ENCODE data around the gene RETREG3.
"Not testable (repeated sequence)": the region's sequence is repeated elsewhere in the genome, so short reads cannot be mapped to it uniquely, and the experiment has no call there.

Gene RETREG3

DNA sequence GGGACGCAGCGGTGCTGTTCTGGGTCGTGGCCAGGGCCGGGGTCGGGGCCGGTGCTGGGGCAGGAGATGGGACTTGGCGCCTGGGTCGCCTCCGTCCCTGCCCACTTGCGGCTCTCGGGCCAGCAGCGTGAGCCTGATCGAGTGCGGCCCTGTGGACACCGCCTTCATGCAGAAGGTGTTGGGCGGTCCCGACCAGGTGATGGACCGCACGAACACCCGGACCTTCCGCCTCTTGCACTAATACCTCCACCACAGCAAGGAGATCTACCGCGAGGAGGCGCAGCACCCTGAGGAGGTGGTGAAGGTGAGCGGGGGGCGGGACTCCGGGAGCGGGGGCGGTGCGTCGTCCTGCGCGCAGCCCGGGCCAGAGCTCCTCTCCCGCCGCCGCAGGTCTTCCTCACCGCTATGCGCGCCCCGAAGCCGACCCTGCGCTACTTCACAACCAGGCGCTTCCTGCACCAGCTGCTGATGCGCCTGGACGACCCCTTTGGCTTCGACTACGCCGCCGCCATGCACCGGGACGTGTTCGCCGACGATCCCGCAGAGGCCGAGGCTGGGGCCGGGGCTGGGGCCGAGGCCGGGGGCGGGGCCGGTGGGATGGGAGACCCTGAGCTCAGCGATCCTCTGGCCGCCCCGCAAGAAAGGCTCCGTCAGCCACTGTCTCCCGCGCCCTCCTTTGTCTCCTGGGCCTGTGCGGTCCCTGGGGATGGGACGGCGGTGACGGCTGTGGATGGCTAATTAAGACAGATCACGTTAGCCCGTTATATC lies 60.9 kb downstream of the RETREG3 start:
- Histone ChIP-seq H3K27ac (ENCODE audit: low read depth, low read length, poor library complexity, severe bottlenecking) (no peak overlapping the region), H3K4me1 (ENCODE audit: insufficient read depth, low read length, severe bottlenecking) (peaks cover 14% of the 10 kb centered on the region), H3K9me3 (ENCODE audit: low read length) (no peaks in the 10 kb centered on the region), H3K9me2 (ENCODE audit: low read depth, low read length) (no peaks in the 10 kb centered on the region), H3K4me2 (ENCODE audit: low read length) (peak overlapping the region; percentile 74), H3K36me3 (ENCODE audit: insufficient read depth, low read length) (peaks cover 12% of the 10 kb centered on the region), H4K20me1 (ENCODE audit: insufficient read depth, low read length) (no peaks in the 10 kb centered on the region), H3K79me2 (ENCODE audit: insufficient read depth, low read length) (no peaks in the 10 kb centered on the region), H3K4me3 (ENCODE audit: low read depth, low read length, poor library complexity, severe bottlenecking) (peak overlapping the region; percentile 64), H3F3A (ENCODE audit: insufficient read depth, low read length) (no peaks in the 10 kb centered on the region), H3K9ac (ENCODE audit: low read length) (peak overlapping the region; percentile 56; the same call in 1 of the 2 replicates), H2AFZ (ENCODE audit: low read length) (no peak overlapping the region), H3K27me3 (ENCODE audit: insufficient read depth, low read length) (no peaks in the 10 kb centered on the region)
- TF ChIP-seq EZH2 (IDR thresholded peaks at IDR 0.05; ENCODE audit: borderline replicate concordance, low read length), result no peak
- TF ChIP-seq, protein P1, sequence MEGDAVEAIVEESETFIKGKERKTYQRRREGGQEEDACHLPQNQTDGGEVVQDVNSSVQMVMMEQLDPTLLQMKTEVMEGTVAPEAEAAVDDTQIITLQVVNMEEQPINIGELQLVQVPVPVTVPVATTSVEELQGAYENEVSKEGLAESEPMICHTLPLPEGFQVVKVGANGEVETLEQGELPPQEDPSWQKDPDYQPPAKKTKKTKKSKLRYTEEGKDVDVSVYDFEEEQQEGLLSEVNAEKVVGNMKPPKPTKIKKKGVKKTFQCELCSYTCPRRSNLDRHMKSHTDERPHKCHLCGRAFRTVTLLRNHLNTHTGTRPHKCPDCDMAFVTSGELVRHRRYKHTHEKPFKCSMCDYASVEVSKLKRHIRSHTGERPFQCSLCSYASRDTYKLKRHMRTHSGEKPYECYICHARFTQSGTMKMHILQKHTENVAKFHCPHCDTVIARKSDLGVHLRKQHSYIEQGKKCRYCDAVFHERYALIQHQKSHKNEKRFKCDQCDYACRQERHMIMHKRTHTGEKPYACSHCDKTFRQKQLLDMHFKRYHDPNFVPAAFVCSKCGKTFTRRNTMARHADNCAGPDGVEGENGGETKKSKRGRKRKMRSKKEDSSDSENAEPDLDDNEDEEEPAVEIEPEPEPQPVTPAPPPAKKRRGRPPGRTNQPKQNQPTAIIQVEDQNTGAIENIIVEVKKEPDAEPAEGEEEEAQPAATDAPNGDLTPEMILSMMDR (IDR thresholded peaks at IDR 0.05; ENCODE audit: low read length), result peak; percentile 76

DNA sequence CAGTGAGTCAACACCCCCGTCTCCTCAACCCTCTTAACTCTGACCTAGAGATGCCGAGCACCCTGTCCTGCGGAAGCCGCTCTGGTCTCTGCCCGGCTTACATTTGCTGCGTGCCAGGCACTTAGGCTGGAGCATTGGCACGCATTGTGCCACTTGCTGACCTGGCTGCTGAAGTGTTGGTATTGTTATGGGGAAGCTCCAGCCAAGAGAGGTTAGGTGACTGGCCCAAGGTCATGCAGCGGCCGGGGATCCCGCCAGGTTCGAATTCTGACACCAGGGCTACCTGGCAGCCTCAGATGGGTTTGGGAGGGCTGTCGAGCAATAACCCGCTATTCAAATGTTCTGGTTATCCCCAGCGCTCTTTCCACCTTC lies 61.5 kb downstream of the RETREG3 start:
- no peaks in the 10 kb centered on the region for H4K20me1 ChIP-seq (ENCODE audit: insufficient read depth, low read length)
- H3K4me3 ChIP-seq (ENCODE audit: low read depth, low read length, poor library complexity, severe bottlenecking), result peak overlapping the region; percentile 64
- peak overlapping the region; percentile 74 for H3K4me2 ChIP-seq (ENCODE audit: low read length)
- H3K9me2 ChIP-seq (ENCODE audit: low read depth, low read length), result no peaks in the 10 kb centered on the region
- no peaks in the 10 kb centered on the region for H3K79me2 ChIP-seq (ENCODE audit: insufficient read depth, low read length)
- H3K27me3 ChIP-seq (ENCODE audit: insufficient read depth, low read length), result no peaks in the 10 kb centered on the region
- H3K9me3 ChIP-seq (ENCODE audit: low read length), result no peaks in the 10 kb centered on the region
- peak overlapping the region; percentile 36; the same call in 1 of the 2 replicates for H3K9ac ChIP-seq (ENCODE audit: low read length)
- TF ChIP-seq, protein P1 (IDR thresholded peaks at IDR 0.05; ENCODE audit: low read length), result no peak
- TF ChIP-seq EZH2 (IDR thresholded peaks at IDR 0.05; ENCODE audit: borderline replicate concordance, low read length), result no peak
- H3K27ac ChIP-seq (ENCODE audit: low read depth, low read length, poor library complexity, severe bottlenecking), result no peak overlapping the region
- no peak overlapping the region for H2AFZ ChIP-seq (ENCODE audit: low read length)
- H3F3A ChIP-seq (ENCODE audit: insufficient read depth, low read length), result no peaks in the 10 kb centered on the region
- peaks cover 16% of the 10 kb centered on the region for H3K36me3 ChIP-seq (ENCODE audit: insufficient read depth, low read length)
- H3K4me1 ChIP-seq (ENCODE audit: insufficient read depth, low read length, severe bottlenecking), result peaks cover 14% of the 10 kb centered on the region

DNA sequence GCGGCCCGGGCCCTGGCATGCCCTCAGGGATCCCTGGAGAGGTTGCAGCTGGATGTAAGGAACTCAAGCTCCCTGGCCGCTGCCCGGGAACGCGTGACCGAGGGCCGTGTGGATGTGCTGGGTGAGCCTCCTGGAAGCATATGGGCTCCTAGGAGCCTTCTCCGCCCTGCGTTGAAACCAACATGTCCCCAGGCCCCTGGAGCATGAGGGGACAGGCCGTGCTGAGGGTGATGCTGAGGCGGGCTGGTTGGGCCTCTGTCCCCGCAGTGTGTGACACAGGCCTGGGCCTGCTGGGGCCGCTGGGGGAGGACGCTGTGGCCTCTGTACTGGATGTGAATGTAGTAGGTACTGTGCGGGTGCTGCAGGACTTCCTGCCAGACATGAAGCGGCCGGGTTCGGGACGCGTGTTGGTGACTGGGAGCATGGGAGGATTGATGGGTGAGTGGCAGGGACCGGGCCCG lies 62.1 kb downstream of the RETREG3 start:
- Histone ChIP-seq H3K4me3 (ENCODE audit: low read depth, low read length, poor library complexity, severe bottlenecking) (no peak overlapping the region), H3K9me3 (ENCODE audit: low read length) (no peaks in the 10 kb centered on the region), H4K20me1 (ENCODE audit: insufficient read depth, low read length) (no peaks in the 10 kb centered on the region), H3K4me1 (ENCODE audit: insufficient read depth, low read length, severe bottlenecking) (peaks cover 14% of the 10 kb centered on the region), H3F3A (ENCODE audit: insufficient read depth, low read length) (no peaks in the 10 kb centered on the region), H3K4me2 (ENCODE audit: low read length) (no peak overlapping the region), H3K9ac (ENCODE audit: low read length) (no peak overlapping the region), H3K9me2 (ENCODE audit: low read depth, low read length) (no peaks in the 10 kb centered on the region), H3K27me3 (ENCODE audit: insufficient read depth, low read length) (no peaks in the 10 kb centered on the region), H3K27ac (ENCODE audit: low read depth, low read length, poor library complexity, severe bottlenecking) (no peak overlapping the region), H2AFZ (ENCODE audit: low read length) (no peak overlapping the region), H3K79me2 (ENCODE audit: insufficient read depth, low read length) (no peaks in the 10 kb centered on the region), H3K36me3 (ENCODE audit: insufficient read depth, low read length) (peaks cover 17% of the 10 kb centered on the region)
- TF ChIP-seq EZH2 (IDR thresholded peaks at IDR 0.05; ENCODE audit: borderline replicate concordance, low read length), result no peak
- TF ChIP-seq, protein P1 (IDR thresholded peaks at IDR 0.05; ENCODE audit: low read length), result no peak

DNA sequence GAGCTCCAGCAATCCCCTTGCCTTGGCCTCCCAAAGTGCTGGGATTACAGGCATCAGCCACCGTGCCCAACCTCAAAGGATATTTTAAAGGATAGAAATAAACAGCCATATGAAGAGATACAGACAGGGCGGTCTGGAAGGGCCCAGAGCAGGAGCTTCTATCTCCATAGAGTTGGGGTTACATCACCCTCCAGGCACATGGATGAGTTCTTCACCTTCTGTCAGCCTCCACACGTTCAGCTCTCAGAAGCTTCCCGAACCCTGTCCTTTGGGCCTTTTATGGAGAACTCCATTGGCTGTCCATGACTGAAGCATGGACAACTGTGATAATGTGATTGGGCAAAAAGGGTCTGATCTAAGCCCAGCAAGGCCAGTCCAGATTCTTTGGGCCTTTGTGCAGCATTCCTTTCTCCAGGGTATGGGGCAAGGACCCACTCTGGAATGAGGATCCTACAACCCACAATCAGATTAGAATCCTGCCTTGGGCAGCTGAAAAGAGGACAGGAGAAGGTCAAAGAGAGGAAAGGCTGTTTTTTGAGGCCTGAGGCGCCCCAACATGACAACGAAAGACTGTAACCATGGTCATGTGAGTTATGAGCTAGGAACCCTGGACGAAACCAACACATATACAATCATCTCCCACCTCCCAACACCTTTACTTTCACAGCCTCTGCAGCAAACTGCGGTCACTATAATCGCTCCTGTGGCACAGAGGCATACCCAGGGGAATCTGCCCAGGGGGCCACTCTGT lies 63.2 kb downstream of the RETREG3 start:
- not testable (repeated sequence) for H3K79me2 ChIP-seq (ENCODE audit: insufficient read depth, low read length); H3F3A ChIP-seq (ENCODE audit: insufficient read depth, low read length); H3K9ac ChIP-seq (ENCODE audit: low read length)

More for the DNA sequence above, 63.2 kb downstream of the RETREG3 start:
- peaks cover 24% of the 10 kb centered on the region for H3K36me3 ChIP-seq (ENCODE audit: insufficient read depth, low read length)
- not testable (repeated sequence) for H3K4me2 ChIP-seq (ENCODE audit: low read length); H3K27ac ChIP-seq (ENCODE audit: low read depth, low read length, poor library complexity, severe bottlenecking); H3K4me3 ChIP-seq (ENCODE audit: low read depth, low read length, poor library complexity, severe bottlenecking); H4K20me1 ChIP-seq (ENCODE audit: insufficient read depth, low read length); H3K9me3 ChIP-seq (ENCODE audit: low read length); H3K9me2 ChIP-seq (ENCODE audit: low read depth, low read length); H2AFZ ChIP-seq (ENCODE audit: low read length); H3K27me3 ChIP-seq (ENCODE audit: insufficient read depth, low read length)
- peaks cover 14% of the 10 kb centered on the region for H3K4me1 ChIP-seq (ENCODE audit: insufficient read depth, low read length, severe bottlenecking)
